K562 (cell line): Measurements from ENCODE around the gene TRAK1. TPM values are rescaled to one million over a fixed set of nuclear protein-coding genes. Genes with fewer than 3 reads are reported as not detected.

Source experiments
- ATAC-seq: fragments of 200-7000 bp; cut with Tn5 transposase; 3 replicates; pipeline ENCODE4 v1.9.1; 2020; ENCODE audit warnings: moderate library complexity
- BruUV-seq: library from RNA; stranded (reverse); fragments of 400-500 nt; replicated peaks from 2 replicates; lab custom pipeline; 2021; lab: Mats Ljungman, UMichigan
- CTCF ChIA-PET: fragments of 300-600 bp; formaldehyde crosslinking; extraction: SDS; loops from one replicate; lab custom pipeline; 2021; ENCODE audit warnings: low intra/inter-chr PET ratio; lab: Yijun Ruan, JAX
- POLR2A ChIA-PET: fragments of 300-600, 350-650 bp; sonication (Branson Sonifier 250); formaldehyde crosslinking; extraction: SDS; loops from one replicate; lab custom pipeline; 2021; ENCODE audit warnings: antibody characterized with exemption, inconsistent platforms; lab: Yijun Ruan, JAX
- DNase-seq, 4 experiments: peaks; one replicate each; pipeline versions ENCODE4 v3.0.0 to v3.0.0-alpha.2; 2011 to 2018; ENCODE audit warnings: low spot score in 3 of 4, mixed read lengths in 3 of 4; ENCODE audit errors: extremely low read depth in 1 of 4
- FAIRE-seq: peaks from 2 replicates; lab custom pipeline; 2011; peaks lifted over from hg19 to GRCh38; lab: Jason Lieb, UNC
- H2AFZ ChIP-seq: 2 replicates; pipeline ENCODE4 v1.6.0; 2011; ENCODE audit warnings: low read depth, low read length, control low read depth, inconsistent platforms
- H3K27ac ChIP-seq: fragments of 200-600 bp; 3 replicates; pipeline ENCODE4 v1.8.0; 2011; ENCODE audit warnings: low read depth, mild to moderate bottlenecking, control low read depth, inconsistent platforms, low read length, moderate library complexity, mixed read lengths; ENCODE audit errors: extremely low read depth
- H3K27me3 ChIP-seq, 2 experiments: fragments of 300-600 bp in 1 of 2; 2 replicates in 1 of 2; 3 replicates in 1 of 2; pipeline versions ENCODE4 v1.6.0 to v1.8.0; 2011; ENCODE audit warnings: inconsistent platforms in 2 of 2, low read length in 2 of 2, mild to moderate bottlenecking in 1 of 2, mixed read lengths in 1 of 2, moderate library complexity in 1 of 2; ENCODE audit not compliant: control insufficient read depth in 2 of 2, insufficient read depth in 2 of 2
- H3K36me3 ChIP-seq: fragments of 300-600 bp; 3 replicates; pipeline ENCODE4 v1.8.0; 2011; ENCODE audit warnings: mild to moderate bottlenecking, low read length, inconsistent platforms; ENCODE audit not compliant: control insufficient read depth, insufficient read depth
- H3K4me1 ChIP-seq, 2 experiments: fragments of 200-600 bp in 1 of 2; replicated peaks in 1 of 2; 2 replicates in 1 of 2; 3 replicates in 1 of 2; pipeline versions ENCODE4 v1.5.1 to v1.8.0; 2011; ENCODE audit warnings: inconsistent platforms in 2 of 2, low read length in 2 of 2, mild to moderate bottlenecking in 1 of 2, mixed read lengths in 1 of 2, moderate library complexity in 1 of 2; ENCODE audit not compliant: control insufficient read depth in 2 of 2, insufficient read depth in 2 of 2
- H3K4me2 ChIP-seq: 2 replicates; pipeline ENCODE4 v1.6.1; 2011; ENCODE audit warnings: low read length, control low read depth, inconsistent platforms, mixed read lengths; ENCODE audit not compliant: insufficient read depth
- H3K4me3 ChIP-seq: fragments of 200-600 bp; sonication (generic), shearing (Covaris generic); 2 replicates; pipeline ENCODE4 v1.5.1; 2016; ENCODE audit warnings: control low read depth, inconsistent platforms
- H3K79me2 ChIP-seq: fragments of 200-600 bp; 3 replicates; pipeline ENCODE4 v1.8.0; 2011; ENCODE audit warnings: low read length, inconsistent platforms; ENCODE audit not compliant: control insufficient read depth, insufficient read depth
- H3K9ac ChIP-seq, 2 experiments: 2 replicates each; pipeline versions ENCODE4 v1.6.0 to v1.6.1; 2011; ENCODE audit warnings: low read depth in 2 of 2, low read length in 2 of 2, control low read depth in 1 of 2, inconsistent platforms in 1 of 2, mild to moderate bottlenecking in 1 of 2, mixed read lengths in 1 of 2; ENCODE audit not compliant: insufficient read depth in 1 of 2
- H3K9me1 ChIP-seq: one replicate; pipeline ENCODE4 v1.6.0; 2011; ENCODE audit warnings: inconsistent platforms, mild to moderate bottlenecking, low read length, moderate library complexity; ENCODE audit not compliant: control insufficient read depth, insufficient read depth
- H3K9me3 ChIP-seq: replicated peaks from 2 replicates; pipeline ENCODE4 v1.5.1; 2011; ENCODE audit warnings: low read depth, low read length, inconsistent platforms; ENCODE audit not compliant: control insufficient read depth, insufficient read depth
- H4K20me1 ChIP-seq: replicated peaks from 2 replicates; pipeline ENCODE4 v1.6.1; 2011; ENCODE audit warnings: low read length, inconsistent platforms, mixed read lengths; ENCODE audit not compliant: control insufficient read depth, insufficient read depth
- CHCHD3 ChIP-seq: fragments of 250-450 bp; sonication (Bioruptor Pico); IDR thresholded peaks from 2 replicates; pipeline ENCODE4 v2.1.2; 2022; ENCODE audit warnings: mild to moderate bottlenecking
- GABPB1 ChIP-seq: sonication (generic); formaldehyde crosslinking; IDR thresholded peaks from 2 replicates; pipeline ENCODE4 v1.8.0; 2022; ENCODE audit warnings: mild to moderate bottlenecking, missing genetic modification reagents
- HEY1 ChIP-seq: fragments of 250-450 bp; sonication (Bioruptor Pico); IDR thresholded peaks from 2 replicates; pipeline ENCODE4 v1.5.0; 2020; ENCODE audit warnings: mild to moderate bottlenecking, moderate library complexity, borderline replicate concordance
- KLF6 ChIP-seq: fragments of 250-450 bp; sonication (Bioruptor Pico); IDR thresholded peaks from 2 replicates; pipeline ENCODE4 v1.4.0; 2020; ENCODE audit warnings: mild to moderate bottlenecking, moderate library complexity, borderline replicate concordance
- MCM3 ChIP-seq: fragments of 450-650 bp; IDR thresholded peaks from 2 replicates; pipeline ENCODE4 v1.6.1; 2016
- NBN ChIP-seq: fragments of 450-650 bp; IDR thresholded peaks from 2 replicates; pipeline ENCODE4 v1.6.1; 2016; ENCODE audit warnings: low read depth, mild to moderate bottlenecking
- POLR2H ChIP-seq: IDR thresholded peaks from 2 replicates; pipeline ENCODE4 v1.6.1; 2016; ENCODE audit warnings: missing genetic modification characterization, low read depth, mild to moderate bottlenecking, control low read depth, missing compliant biosample characterization, moderate library complexity
- U2AF2 ChIP-seq: fragments of 200-400 bp; formaldehyde crosslinking; optimal IDR thresholded peaks from 2 replicates; pipeline ENCODE3; 2017; ENCODE audit warnings: low read depth, mild to moderate bottlenecking, low read length
- XRCC3 ChIP-seq: fragments of 450-650 bp; IDR thresholded peaks from 2 replicates; pipeline ENCODE4 v1.6.1; 2017; ENCODE audit warnings: mild to moderate bottlenecking, moderate library complexity
- ZNF124 ChIP-seq: sonication (generic); formaldehyde crosslinking; IDR thresholded peaks from 2 replicates; pipeline ENCODE4 v1.8.1; 2022; ENCODE audit warnings: missing genetic modification reagents
- WGBS: fragments of 100-300 bp; shearing (Covaris generic); methylation state at CpG from one replicate; pipeline ENCODE4 v1.1.6; 2016; ENCODE audit warnings: low coverage, mixed read lengths; ENCODE audit not compliant: insufficient coverage; ENCODE audit errors: missing lambda C conversion rate; 5-methylcytosine and 5-hydroxymethylcytosine counted together
- in situ Hi-C: fragments of 300-500 bp; cut with MboI; formaldehyde crosslinking; loops from 4 replicates; pipeline ENCODE4 v1.15.0; 2018; ENCODE audit warnings: inconsistent platforms, mixed read lengths
- intact Hi-C: fragments of 100-400 bp; cut with micrococcal nuclease; formaldehyde crosslinking; loops from 2 replicates; pipeline ENCODE4 v1.14.2; 2022
- polyA plus RNA-seq, 8 experiments: library from polyadenylated mRNA; depleted of rRNA in 4 of 8; stranded (reverse) in 5 of 8; unstranded in 3 of 8; fragments of >200 nt; fragmentation: Nextera tagmentation in 2 of 8; fragmentation: Illumina TruSeq in 1 of 8; extraction: Ambion mirVana in 2 of 8; extraction: Trizol in 1 of 8; gene quantifications; 2 replicates each; pipeline versions ENCODE4 v1.2.1 to v1.2.3, GENCODE V29; 2011 to 2014; ENCODE audit warnings: inconsistent platforms in 1 of 8, missing spikeins in 1 of 8
- total RNA-seq, 7 experiments: library from RNA; depleted of rRNA in 6 of 7; stranded (reverse); fragments of >200 nt in 6 of 7; fragmentation: Illumina TruSeq in 2 of 7; extraction: Trizol in 2 of 7; gene quantifications; 2 replicates each; pipeline versions ENCODE4 v1.2.1 to v1.2.3, GENCODE V29; 2011 to 2021; ENCODE audit warnings: low replicate concordance in 1 of 7
- TF ChIP-seq, protein P1 (sequence below): fragments of 250-450 bp; sonication (Bioruptor Pico); IDR thresholded peaks from 2 replicates; pipeline ENCODE4 v1.8.0; 2022; ENCODE audit warnings: inconsistent platforms, mild to moderate bottlenecking, moderate library complexity, borderline replicate concordance

TRAK1 gene
- total and polyA plus RNA-seq, 9 of the 15 experiments (the other 6 are each of a cell fraction or from before 2014, with no cell fraction given), result 5.3 to 28.5 (median 17.5) TPM

DNA sequence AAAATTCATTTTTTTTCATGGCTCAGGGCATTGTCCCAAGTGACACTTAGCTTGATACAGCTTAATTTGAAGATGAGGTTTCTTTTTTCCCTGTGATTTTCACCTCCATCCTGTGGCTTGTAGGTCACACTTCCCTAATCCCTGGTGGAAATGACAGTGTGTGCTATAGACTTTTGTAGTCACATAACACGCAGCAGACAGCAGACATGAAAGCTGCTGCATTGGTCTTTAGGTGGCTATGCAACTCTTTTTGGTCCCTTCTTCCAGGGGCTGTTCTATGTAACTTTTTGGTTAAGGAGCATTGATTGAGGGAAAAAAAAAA is 38.8 kb downstream of the TRAK1 start:
- Histone ChIP-seq H2AFZ (no peak overlapping the region), H3K79me2 (no peaks in the 10 kb centered on the region), H3K4me1 (no peaks in the 10 kb centered on the region), H3K4me3 (no peak overlapping the region), H3K9ac (no peak overlapping the region), H3K9me3 (no peaks in the 10 kb centered on the region), H4K20me1 (no peaks in the 10 kb centered on the region), H3K4me2 (no peak overlapping the region), H3K27ac (no peak overlapping the region), H3K36me3 (peaks cover 24% of the 10 kb centered on the region; the same call in 1 of the 3 replicates), H3K27me3 (no peaks in the 10 kb centered on the region), H3K9me1 (peaks cover 3% of the 10 kb centered on the region)
- in situ Hi-C loops, result no loop called here
- DNase-seq, result no peak
- POLR2A ChIA-PET, result no interaction called here
- intact Hi-C loops, result no loop called here
- WGBS, result 80% methylated on average over 1 of the region's 1 CpG
- CTCF ChIA-PET, result no interaction called here
- no peak for FAIRE-seq
- ATAC-seq, result no peak
- no peak for TF ChIP-seq MCM3
- TF ChIP-seq POLR2H (tag), result no peak
- no peak for TF ChIP-seq HEY1
- no peak for TF ChIP-seq ZNF124
- no peak for TF ChIP-seq U2AF2
- TF ChIP-seq GABPB1 (CRISPR knock-in tag), result no peak
- no peak for TF ChIP-seq KLF6
- no peak for TF ChIP-seq NBN
- no peak for TF ChIP-seq XRCC3
- TF ChIP-seq CHCHD3 (CRISPR knock-in tag), result no peak
- TF ChIP-seq, protein P1, sequence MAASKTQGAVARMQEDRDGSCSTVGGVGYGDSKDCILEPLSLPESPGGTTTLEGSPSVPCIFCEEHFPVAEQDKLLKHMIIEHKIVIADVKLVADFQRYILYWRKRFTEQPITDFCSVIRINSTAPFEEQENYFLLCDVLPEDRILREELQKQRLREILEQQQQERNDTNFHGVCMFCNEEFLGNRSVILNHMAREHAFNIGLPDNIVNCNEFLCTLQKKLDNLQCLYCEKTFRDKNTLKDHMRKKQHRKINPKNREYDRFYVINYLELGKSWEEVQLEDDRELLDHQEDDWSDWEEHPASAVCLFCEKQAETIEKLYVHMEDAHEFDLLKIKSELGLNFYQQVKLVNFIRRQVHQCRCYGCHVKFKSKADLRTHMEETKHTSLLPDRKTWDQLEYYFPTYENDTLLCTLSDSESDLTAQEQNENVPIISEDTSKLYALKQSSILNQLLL (CRISPR knock-in tag), result no peak
- BruUV-seq, result no TSS peak
